Measurements from ENCODE around the gene CARD10.
"Not testable (repeated sequence)": the region's sequence is repeated elsewhere in the genome, so short reads cannot be mapped to it uniquely, and the experiment has no call there.

DNA sequence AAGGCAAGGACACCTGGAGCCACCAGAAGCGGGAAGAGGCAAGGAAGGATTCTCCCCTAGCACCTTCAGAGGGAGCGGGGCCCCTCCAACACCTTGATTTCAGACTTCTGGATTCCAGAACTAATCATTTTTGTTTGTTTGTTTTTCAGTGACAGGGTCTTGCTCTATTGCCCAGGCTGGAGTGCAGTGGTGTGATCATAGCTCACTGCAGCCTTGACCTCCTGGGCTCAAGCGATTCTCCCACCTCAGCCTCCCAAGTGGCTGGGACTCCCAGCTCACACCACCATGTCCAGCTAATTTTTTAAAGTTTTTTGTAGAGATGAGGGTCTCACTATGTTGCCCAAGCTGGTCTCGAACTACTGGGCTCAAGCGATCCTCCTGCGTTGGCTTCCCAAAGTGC, 20.6 kb upstream of the CARD10 start:
- TF ChIP-seq, protein P1, sequence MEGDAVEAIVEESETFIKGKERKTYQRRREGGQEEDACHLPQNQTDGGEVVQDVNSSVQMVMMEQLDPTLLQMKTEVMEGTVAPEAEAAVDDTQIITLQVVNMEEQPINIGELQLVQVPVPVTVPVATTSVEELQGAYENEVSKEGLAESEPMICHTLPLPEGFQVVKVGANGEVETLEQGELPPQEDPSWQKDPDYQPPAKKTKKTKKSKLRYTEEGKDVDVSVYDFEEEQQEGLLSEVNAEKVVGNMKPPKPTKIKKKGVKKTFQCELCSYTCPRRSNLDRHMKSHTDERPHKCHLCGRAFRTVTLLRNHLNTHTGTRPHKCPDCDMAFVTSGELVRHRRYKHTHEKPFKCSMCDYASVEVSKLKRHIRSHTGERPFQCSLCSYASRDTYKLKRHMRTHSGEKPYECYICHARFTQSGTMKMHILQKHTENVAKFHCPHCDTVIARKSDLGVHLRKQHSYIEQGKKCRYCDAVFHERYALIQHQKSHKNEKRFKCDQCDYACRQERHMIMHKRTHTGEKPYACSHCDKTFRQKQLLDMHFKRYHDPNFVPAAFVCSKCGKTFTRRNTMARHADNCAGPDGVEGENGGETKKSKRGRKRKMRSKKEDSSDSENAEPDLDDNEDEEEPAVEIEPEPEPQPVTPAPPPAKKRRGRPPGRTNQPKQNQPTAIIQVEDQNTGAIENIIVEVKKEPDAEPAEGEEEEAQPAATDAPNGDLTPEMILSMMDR (IDR thresholded peaks at IDR 0.05; ENCODE audit: low read depth, low read length, missing input control): not testable (repeated sequence)
- not testable (repeated sequence) for TF ChIP-seq SP1 (IDR thresholded peaks at IDR 0.05); JUND (IDR thresholded peaks at IDR 0.05); GABPA (IDR thresholded peaks at IDR 0.05 in 1 of 2, conservative IDR thresholded peaks at IDR 0.05 in 1 of 2)
- TF ChIP-seq, protein P2, sequence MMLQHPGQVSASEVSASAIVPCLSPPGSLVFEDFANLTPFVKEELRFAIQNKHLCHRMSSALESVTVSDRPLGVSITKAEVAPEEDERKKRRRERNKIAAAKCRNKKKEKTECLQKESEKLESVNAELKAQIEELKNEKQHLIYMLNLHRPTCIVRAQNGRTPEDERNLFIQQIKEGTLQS (IDR thresholded peaks at IDR 0.05): not testable (repeated sequence)
- TF ChIP-seq, protein P3, sequence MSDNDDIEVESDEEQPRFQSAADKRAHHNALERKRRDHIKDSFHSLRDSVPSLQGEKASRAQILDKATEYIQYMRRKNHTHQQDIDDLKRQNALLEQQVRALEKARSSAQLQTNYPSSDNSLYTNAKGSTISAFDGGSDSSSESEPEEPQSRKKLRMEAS (IDR thresholded peaks at IDR 0.05): not testable (repeated sequence)

Data from liver (tissue), 3 donors.